Motor neuron (in vitro differentiated cells): ENCODE results near the gene TREM2. TPM values are rescaled to one million over a fixed set of nuclear protein-coding genes. Genes with fewer than 3 reads are reported as not detected.

Experiments
- ATAC-seq, 8 experiments: fragments of 200-7000 bp; cut with Tn5 transposase; replicated peaks in 6 of 8; 2 replicates each; pipeline ENCODE4 v1.8.0; 2021; ENCODE audit warnings: mild to moderate bottlenecking in 8 of 8, moderate library complexity in 8 of 8
- H3K27ac ChIP-seq, 2 donors: fragments of 250-450 bp; sonication (Bioruptor Pico); 2 replicates each; pipeline ENCODE4 v1.9.0; 2021; ENCODE audit warnings: antibody characterized with exemption in 2 of 2, mild to moderate bottlenecking in 2 of 2, moderate library complexity in 1 of 2
- H3K4me1 ChIP-seq, 2 donors: fragments of 250-450 bp; sonication (Bioruptor Pico); replicated peaks in 1 of 2; 2 replicates each; pipeline ENCODE4 v1.6.1; 2021; ENCODE audit warnings: antibody characterized with exemption in 2 of 2, mild to moderate bottlenecking in 2 of 2, moderate library complexity in 1 of 2
- H3K4me3 ChIP-seq, 5 donors: fragments of 250-450 bp; sonication (Bioruptor Pico); 2 replicates each; pipeline ENCODE4 v1.9.0; 2021; ENCODE audit warnings: antibody characterized with exemption in 5 of 5, mild to moderate bottlenecking in 5 of 5, moderate library complexity in 4 of 5
- WGBS, 10 experiments: fragments of 450-650 bp; shearing (Covaris generic); methylation state at CpG; one replicate each; pipeline ENCODE4 v1.0.0; 2022; 5-methylcytosine and 5-hydroxymethylcytosine counted together
- in situ Hi-C, 9 experiments: fragments of 400-800 bp; cut with MboI; loops; one replicate each; pipeline ENCODE4 v1.15.0; 2021; ENCODE audit warnings: low sequenced_read_pairs in 9 of 9, low pct_unique_long_range_greater_than_20kb in 2 of 9; ENCODE audit not compliant: unreplicated experiment in 9 of 9
- total RNA-seq, 8 experiments: library from RNA; unstranded; fragments of 300-600 nt; gene quantifications; 2 replicates each; pipeline versions ENCODE4 v1.2.3 to v1.2.4, GENCODE V29; 2022

TREM2 gene
- total RNA-seq, 8 experiments from 2014 or later = 0.41 to 0.73 (median 0.67) TPM; not detected in 5

DNA sequence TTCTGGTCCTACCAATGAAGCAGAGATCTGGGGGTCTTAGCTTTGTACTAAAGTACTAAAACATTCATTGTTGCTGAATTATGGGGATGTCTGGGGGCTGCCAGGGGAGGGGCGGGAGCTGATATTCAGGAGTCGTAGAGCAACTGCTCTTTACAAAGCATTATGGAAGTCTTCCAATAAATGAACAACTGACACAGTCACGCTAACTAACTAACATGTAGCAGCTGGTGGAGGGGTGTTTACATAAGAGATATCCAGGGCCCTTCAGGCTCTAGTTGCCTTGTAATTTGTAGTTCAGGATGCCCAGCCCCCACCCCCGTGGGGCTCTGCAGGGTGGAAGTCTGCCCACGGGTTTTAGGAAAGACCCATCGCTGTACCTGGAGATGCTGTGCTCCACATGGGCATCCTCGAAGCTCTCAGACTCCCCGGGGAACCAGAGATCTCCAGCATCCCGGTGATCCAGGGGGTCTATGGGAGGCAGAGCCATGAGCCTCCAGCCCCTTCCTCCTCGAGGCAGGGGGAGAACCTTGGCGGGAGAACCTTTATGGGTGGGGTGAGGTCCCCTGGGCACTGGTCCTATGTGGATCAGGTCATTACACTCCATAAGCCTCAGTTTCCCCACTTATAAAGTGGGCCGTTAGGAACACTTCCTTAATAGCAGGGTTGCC is 3.4 kb downstream of the TREM2 start:
- ATAC-seq = no peak
- Histone ChIP-seq H3K27ac (no peak overlapping the region), H3K4me1 (no peaks in the 10 kb centered on the region), H3K4me3 (no peak overlapping the region)
- WGBS, 10 experiments = 20 to 100% (median 73%) methylated on average over 1 to 9 of the region's 12 CpGs; no CpG with 5 or more reads in 3 of the 10 experiments
- in situ Hi-C loops = no loop called here

DNA sequence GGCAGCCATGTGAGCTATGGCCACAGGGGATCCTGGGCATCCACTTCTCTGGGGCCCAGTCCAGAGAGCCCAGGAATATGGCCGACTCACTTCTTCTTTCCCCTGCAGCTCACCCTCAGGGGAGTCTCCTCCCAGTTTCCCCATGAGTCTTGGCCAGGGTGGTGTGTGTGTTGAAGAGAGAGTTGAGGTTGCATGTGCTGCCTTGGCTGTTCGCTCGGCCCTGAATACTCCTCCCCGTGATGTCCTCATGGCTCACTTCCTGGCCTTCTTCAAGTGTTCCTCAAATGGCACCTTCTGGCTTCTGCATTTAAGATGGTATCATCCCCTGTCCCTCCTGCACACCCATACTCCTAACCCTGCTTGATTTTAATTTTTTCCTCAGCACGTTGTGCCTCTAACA is 5.6 kb downstream of the TREM2 start:
- ATAC-seq = no peak
- in situ Hi-C loops = no loop called here
- H3K27ac ChIP-seq = no peak overlapping the region
- no peaks in the 10 kb centered on the region for H3K4me1 ChIP-seq
- WGBS, 10 experiments = 33 to 85% (median 73%) methylated on average over 1 to 4 of the region's 5 CpGs; no CpG with 5 or more reads in 3 of the 10 experiments
- H3K4me3 ChIP-seq = no peak overlapping the region

DNA sequence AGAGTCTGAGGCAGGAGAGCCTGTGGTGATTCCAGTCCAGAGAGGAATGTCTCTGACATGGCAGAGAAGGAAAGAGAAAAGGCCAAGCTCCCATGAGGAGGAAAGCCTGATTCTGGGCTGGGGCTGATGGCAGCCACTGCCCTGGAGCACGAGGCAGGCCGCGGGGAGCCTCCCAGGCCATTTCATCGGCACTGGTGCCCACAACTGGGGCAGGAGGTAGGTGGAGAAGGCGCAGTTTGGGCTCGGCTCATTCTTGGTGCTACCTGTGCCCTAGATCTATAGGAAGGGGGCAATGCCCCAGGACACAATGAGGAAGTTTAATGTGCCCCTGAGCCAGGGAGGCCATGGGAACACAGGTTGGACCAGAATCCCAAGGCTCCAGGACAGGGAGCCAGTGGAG is 6.1 kb downstream of the TREM2 start:
- no peak for ATAC-seq
- no peak overlapping the region for H3K27ac ChIP-seq
- H3K4me3 ChIP-seq = no peak overlapping the region
- H3K4me1 ChIP-seq = no peaks in the 10 kb centered on the region
- in situ Hi-C loops = no loop called here
- WGBS, 10 experiments = 71 to 100% (median 100%) methylated on average over 1 to 2 of the region's 6 CpGs; no CpG with 5 or more reads in 7 of the 10 experiments

DNA sequence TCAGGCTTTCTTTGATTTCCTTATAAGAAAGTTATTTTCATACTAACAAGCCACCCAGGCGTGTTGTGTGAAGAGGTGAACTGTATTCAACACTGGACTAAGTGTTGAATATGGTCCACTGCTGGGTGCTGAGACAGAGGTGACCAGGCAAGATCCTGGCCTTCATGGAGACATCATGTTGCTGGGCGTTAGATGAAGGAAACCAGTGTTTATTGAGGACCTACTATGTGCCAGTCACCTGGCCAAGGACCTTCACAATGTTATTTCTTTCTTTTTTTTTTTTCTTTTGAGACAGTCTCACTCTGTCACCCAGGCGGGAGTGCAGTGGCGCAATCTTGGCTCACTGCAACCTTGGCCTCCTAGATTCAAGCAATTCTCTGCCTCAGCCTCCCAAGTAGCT is 6.9 kb downstream of the TREM2 start:
- no peak for ATAC-seq
- Histone ChIP-seq H3K4me1 (no peaks in the 10 kb centered on the region), H3K4me3 (no peak overlapping the region), H3K27ac (no peak overlapping the region)
- 43 to 100% (median 83%) methylated on average over 1 to 4 of the region's 4 CpGs; no CpG with 5 or more reads in 3 of the 10 experiments for WGBS, 10 experiments
- in situ Hi-C loops = no loop called here

DNA sequence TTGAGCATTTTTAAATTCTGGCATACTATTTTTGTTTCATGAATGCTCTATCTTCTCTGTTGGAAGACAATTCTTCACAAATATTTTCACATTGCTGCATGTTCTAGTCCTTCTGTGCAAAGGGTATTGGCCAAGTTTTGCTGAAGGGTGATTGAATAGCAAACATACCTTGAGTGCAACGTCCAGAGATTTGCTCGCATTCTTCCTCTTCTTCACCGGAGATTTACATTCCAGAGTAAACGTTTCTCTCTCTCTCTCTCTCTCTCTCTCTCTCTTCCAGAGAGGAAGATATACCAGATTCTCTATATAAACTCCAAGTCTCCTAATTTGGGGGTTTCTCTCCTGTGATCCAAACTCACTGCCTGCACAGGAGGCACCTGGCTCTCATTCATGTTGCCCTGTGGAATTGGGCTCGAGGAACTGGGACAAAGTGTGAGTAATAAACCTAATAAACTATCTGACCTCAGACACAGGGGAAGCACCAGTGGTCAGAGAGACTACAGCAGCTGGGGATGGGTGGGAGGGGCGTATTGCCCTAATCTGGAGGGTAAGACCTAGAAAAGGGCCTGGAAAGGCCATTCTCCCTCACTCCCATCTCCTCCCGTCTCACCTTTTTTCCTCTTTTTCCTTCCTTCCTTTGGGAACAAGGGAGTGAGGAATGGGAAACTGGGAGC is 7.6 kb downstream of the TREM2 start:
- no peak for ATAC-seq
- WGBS, 10 experiments = 10 to 100% (median 64%) methylated on average over 1 to 6 of the region's 7 CpGs
- in situ Hi-C loops = no loop called here
- Histone ChIP-seq H3K27ac (no peak overlapping the region), H3K4me1 (no peaks in the 10 kb centered on the region), H3K4me3 (no peak overlapping the region)

DNA sequence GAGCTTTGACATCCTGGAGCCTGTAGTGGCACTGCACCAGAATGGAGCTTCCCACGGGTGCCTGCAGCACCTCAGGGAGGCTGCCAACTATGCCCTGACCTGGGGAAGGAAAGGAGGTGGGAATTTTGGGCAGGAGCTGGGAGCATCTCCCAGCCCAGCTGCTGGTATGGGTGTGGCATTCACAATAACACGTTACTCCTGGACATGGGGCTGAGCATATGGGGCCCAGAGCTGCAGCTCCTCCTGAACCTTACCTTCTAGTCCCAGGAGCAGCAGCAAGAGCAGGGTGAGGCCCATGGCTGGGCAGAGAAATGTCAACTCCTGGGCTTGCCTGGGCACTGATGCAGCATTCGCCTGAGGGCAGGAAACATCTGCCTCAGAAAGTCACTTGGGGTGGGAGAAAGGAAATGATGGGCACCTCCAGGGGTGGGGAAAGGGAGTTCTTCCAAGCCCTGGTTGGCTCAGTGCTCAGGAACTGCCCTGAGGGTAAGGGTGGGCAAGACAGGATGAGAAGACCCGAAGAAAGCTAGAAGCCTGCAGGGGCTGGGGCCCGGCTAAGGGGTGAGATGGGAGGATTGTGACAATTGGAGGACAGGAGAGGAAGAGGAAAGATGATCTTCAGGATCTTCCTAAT is 8.8 kb downstream of the TREM2 start, which contains the start of gene TREML1:
TREML1 (minus strand) TSS at position 356 of the 634 bp plus-strand sequence; CDS start at position 297, 59 bp downstream.
- H3K27ac ChIP-seq = no peak within 1 kb of the TSS
- WGBS, 10 experiments = 67 to 100% (median 82%) methylated on average over 1 to 3 of the region's 5 CpGs; no CpG with 5 or more reads in 6 of the 10 experiments
- ATAC-seq = no peak
- in situ Hi-C loops = no loop called here
- no peaks in the 10 kb centered on the region for H3K4me1 ChIP-seq
- H3K4me3 ChIP-seq = no peak within 1 kb of the TSS

DNA sequence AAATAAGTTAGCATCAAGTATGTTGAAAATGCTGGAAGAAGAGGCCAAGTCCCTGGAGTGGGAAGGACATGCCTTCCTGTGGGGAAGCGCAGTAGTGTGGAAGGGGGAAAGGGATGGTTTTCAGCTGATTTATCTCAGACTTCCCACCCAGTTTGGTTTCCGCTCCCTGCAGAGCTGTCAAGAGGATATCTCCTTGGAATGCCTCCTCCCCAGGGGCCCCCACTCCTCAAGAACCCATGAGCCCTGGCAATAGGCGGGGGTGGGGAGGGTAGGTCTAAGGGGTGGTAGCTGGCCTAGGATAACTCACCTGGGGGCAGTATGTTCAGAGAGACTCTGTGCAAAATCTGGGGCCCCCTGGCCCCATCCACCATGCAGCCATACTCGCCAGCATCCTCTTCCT is 9.5 kb downstream of the TREM2 start:
- WGBS, 10 experiments = 50 to 100% (median 94%) methylated on average over 1 of the region's 4 CpGs; no CpG with 5 or more reads in 6 of the 10 experiments
- Histone ChIP-seq H3K4me1 (no peaks in the 10 kb centered on the region), H3K27ac (no peak overlapping the region), H3K4me3 (no peak overlapping the region)
- no peak for ATAC-seq
- in situ Hi-C loops = no loop called here

DNA sequence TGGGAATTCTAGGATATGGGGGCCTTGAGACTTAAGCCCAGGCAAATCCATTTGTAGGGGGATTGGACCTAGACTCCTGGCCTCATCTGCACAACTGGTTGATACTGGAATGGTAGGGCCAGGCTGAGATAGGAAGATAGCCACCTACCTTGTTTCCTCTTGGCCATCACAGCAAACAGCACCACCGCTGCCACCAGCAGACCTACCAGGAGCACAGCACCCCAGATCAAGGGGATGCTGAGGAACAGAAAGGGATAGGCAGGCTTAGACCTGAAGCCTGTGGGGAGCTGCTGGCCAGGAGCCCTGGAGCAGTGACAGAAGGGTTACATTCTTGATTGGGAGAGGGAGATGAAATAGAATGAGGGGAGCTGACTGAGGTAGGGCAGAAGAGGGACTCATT is 12.2 kb downstream of the TREM2 start:
- 71 to 100% (median 80%) methylated on average over 1 of the region's 1 CpG; no CpG with 5 or more reads in 6 of the 10 experiments for WGBS, 10 experiments
- H3K27ac ChIP-seq = no peak overlapping the region
- H3K4me1 ChIP-seq = no peaks in the 10 kb centered on the region
- no peak overlapping the region for H3K4me3 ChIP-seq
- no peak for ATAC-seq
- in situ Hi-C loops = no loop called here

DNA sequence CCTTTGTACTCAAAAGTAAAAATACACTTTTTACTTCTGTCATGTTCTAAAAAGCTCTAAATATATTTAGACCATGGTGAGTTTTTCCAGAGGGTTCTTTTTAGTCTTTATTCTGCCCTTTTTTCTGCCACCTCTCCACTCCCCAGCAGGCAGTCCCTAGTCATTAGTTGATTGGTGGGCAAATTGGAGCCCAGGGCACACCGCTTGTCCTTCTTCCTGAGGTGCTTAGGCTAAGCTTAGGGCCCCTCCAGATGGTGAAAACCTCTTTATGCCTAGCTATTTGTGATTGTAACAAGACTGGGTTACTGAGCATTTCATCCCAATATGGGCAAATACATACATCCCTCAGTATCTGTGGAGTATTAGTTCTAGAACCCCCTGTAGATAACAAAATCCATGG is 15.0 kb downstream of the TREM2 start:
- ATAC-seq = no peak
- no peaks in the 10 kb centered on the region for H3K4me1 ChIP-seq
- H3K4me3 ChIP-seq = no peak overlapping the region
- in situ Hi-C loops = no loop called here
- WGBS, 10 experiments = 25 to 100% (median 89%) methylated on average over 1 of the region's 1 CpG; no CpG with 5 or more reads in 4 of the 10 experiments
- H3K27ac ChIP-seq = no peak overlapping the region

DNA sequence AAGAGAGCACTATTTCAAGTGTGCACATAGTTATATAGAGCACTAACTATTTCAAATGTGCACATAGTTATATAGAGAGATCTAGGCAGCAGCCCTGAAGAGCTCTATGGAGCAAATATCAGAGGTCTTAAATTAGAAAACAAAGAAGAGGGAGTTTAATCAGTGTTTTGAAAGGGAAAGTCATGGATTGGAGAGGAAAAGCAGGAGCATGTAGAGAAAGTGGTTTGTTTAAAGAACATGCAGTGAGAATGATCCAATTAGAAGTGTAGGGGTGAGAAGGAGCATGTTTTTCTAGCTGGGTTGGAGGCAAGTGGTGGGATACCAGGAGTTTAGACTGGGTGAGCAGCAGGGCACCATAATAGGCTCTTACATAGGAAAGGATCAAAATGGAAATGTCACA is 26.0 kb downstream of the TREM2 start:
- Histone ChIP-seq H3K4me3 (no peak overlapping the region), H3K27ac (no peak overlapping the region), H3K4me1 (no peaks in the 10 kb centered on the region)
- no peak for ATAC-seq
- in situ Hi-C loops = no loop called here

DNA sequence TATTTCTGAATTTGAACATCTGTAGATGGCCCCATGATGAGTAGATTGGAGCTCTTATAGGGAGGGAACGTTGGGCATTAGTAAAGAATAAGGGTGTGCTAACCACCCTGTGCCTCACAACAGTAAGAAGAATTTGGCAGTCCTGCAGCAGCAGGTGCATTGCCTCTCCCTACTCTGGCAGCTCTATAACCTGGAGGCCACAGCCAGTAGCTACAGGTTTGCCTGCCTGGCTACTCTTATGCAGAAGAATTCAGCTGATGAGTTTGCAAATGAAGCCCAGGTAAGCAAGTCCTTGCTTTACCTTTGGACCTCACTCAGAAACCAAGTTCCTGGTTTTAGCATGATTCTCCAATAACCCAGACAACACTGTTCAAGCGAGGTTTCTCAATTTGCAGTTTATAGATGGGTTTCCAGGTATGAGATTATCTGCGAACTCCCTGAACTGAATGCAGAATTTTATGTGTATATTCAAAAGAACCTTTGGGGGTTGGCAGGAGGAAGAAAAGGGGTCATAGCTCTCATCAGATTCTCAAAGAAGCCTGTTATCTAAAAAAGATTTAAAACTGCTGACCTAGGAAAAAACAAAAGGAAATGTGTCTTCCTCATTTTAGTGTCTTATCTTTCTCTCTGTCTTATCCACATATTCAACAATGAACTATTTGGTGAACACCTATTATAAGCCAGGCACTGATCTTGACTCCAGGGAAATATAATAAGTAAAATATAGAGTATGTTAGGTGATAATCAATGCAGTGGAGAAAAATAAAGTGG is 27.7 kb downstream of the TREM2 start:
- no peaks in the 10 kb centered on the region for H3K4me1 ChIP-seq
- 57 to 93% (median 86%) methylated on average over 1 to 3 of the region's 3 CpGs; no CpG with 5 or more reads in 1 of the 10 experiments for WGBS, 10 experiments
- no peak overlapping the region for H3K4me3 ChIP-seq
- no peak overlapping the region for H3K27ac ChIP-seq
- in situ Hi-C loops = no loop called here
- ATAC-seq = no peak

DNA sequence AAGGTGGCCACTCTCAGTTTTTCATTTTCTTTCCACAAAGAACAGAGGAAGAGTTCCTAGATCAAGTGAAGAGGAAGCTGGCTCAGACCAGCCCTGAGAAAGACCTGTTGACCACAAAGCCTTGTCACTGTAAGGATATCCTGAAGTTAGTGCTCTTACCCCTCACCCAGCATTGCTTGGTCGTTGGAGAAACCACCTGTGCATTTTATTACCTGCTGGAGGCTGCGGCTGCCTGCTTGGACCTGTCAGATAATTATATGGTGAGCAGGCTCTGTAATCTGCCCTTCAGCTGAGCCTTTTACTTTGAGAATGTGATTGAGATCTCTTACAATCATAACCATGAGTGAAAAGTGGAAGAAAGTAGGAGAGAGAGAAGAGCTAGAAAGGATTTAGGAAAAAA is 30.7 kb downstream of the TREM2 start:
- H3K4me1 ChIP-seq = no peaks in the 10 kb centered on the region
- WGBS, 10 experiments = 0 to 100% (median 60%) methylated on average over 1 to 2 of the region's 2 CpGs; no CpG with 5 or more reads in 2 of the 10 experiments
- no peak overlapping the region for H3K4me3 ChIP-seq
- in situ Hi-C loops = no loop called here
- no peak for ATAC-seq
- no peak overlapping the region for H3K27ac ChIP-seq

DNA sequence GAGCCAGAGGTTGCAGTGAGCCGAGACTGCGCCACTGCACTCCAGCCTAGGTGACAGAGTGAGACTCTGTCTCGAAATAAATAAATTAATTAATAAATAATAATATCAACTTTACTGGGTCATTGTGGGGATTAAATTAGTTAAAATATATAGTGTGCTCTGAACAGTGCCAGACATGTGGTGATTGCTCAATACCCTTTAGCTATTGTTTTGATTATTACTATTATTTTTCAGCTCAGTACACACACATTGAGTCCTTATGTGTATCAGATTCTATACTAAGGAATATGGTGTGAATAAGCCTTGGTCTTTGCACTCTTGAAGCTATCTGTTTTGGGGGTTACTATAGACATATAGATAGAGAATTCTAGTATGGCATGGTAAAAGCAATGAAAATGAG is 37.6 kb downstream of the TREM2 start:
- in situ Hi-C loops = no loop called here
- H3K4me3 ChIP-seq = no peak overlapping the region
- 50 to 100% (median 92%) methylated on average over 1 to 3 of the region's 3 CpGs; no CpG with 5 or more reads in 1 of the 10 experiments for WGBS, 10 experiments
- no peaks in the 10 kb centered on the region for H3K4me1 ChIP-seq
- no peak for ATAC-seq
- no peak overlapping the region for H3K27ac ChIP-seq
